GM23248 (cell line): ENCODE data around the gene FAM169A.

Experiments
- EZH2 ChIP-seq: fragments of 200-600 bp; sonication (generic); IDR thresholded peaks from 2 replicates; pipeline ENCODE4 v1.6.1; 2018; ENCODE audit warnings: antibody characterized with exemption, mild to moderate bottlenecking; ENCODE audit not compliant: insufficient read depth, poor library complexity, severe bottlenecking
- EZH2phosphoT487 ChIP-seq: fragments of 200-600 bp; sonication (generic); IDR thresholded peaks from 2 replicates; pipeline ENCODE4 v1.6.1; 2018; ENCODE audit warnings: antibody characterized with exemption, moderate library complexity, mild to moderate bottlenecking, low read depth; ENCODE audit not compliant: insufficient read depth

DNA sequence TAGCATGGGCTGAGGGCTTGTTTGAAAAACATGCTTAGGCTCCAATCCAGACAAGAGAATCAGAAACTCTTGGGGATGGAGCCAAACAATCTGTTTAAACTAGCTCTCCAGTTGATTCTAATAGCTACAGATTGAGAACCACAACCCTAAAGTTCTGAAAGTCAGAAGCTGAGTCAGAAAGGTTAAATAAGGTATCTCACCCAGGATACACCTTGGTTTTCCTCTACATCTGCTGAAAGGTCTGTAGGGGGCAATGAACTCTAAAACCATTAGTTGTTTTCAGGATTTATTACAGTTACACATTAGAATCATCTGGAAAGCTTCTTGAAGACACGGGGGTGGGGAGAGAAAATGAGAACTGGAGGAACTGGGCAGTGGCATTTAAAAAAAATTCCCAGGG is 104.9 kb downstream of the FAM169A start:
- TF ChIP-seq EZH2 (no peak), EZH2phosphoT487 (no peak)
